ENCODE results near the gene CAPNS1.
A peak's percentile ranks its signal among the peaks of the same experiment; 100 is the strongest.
"Not testable (repeated sequence)": the region's sequence is repeated elsewhere in the genome, so short reads cannot be mapped to it uniquely, and the experiment has no call there.

The CAPNS1 gene

DNA sequence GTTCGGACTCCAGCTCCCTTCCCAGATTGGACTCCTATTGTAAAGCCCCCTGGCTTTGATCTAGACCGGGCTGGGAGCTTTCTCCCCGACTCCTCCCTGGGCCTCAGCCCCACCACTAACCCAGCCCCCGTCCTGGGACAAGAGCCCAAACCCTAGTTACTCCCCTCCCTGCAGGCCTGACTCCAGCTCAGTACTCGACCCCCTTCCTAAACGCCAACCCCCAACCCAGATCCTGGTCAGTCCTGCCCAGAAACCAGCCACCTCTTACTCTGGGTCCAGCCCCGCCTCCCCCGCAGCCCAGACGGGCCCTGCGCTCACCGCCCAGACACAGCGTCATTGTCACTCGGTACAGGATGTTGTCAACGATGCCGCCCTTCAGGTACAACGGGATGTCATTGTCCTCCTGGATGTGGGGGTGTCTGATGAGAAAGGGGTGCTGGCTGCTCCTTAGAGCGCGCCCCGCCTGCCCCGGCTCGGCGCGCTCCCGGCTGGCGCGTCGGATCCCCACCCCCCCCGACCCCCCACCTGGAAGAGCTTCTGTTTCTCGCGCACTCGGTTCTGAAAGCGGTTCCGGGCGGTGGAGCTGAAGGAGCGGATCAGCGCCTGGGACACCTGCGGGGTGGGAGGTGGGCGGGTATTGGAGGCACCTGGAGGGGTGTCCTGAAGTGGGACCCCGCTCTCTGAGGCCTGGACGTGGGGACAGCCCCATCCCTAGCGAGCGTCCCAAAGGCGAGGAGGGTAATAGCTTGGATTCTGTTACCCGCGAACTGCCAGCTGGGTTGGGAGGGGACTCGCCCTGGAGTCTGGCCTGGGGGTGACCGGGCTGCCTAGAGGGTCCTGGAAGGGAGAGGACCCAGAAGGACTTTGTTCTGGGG is 11.5 kb downstream of the CAPNS1 start:
- no peak for DNase-seq

- no peak for DNase-seq
Measured at GRCh38 chr19:36152019-36152351, 12.1 kb downstream of the CAPNS1 start.

GRCh38 chr19:36152352-36153091 is 12.7 kb downstream of the CAPNS1 start, which contains the start of gene COX7A1:
TSS of gene COX7A1 (minus strand) at chr19:36152447. CDS start at chr19:36152407, 40 bp downstream.
- no peak for DNase-seq

GRCh38 chr19:36153126-36153525 is 13.3 kb downstream of the CAPNS1 start:
- DNase-seq, result no peak

DNA sequence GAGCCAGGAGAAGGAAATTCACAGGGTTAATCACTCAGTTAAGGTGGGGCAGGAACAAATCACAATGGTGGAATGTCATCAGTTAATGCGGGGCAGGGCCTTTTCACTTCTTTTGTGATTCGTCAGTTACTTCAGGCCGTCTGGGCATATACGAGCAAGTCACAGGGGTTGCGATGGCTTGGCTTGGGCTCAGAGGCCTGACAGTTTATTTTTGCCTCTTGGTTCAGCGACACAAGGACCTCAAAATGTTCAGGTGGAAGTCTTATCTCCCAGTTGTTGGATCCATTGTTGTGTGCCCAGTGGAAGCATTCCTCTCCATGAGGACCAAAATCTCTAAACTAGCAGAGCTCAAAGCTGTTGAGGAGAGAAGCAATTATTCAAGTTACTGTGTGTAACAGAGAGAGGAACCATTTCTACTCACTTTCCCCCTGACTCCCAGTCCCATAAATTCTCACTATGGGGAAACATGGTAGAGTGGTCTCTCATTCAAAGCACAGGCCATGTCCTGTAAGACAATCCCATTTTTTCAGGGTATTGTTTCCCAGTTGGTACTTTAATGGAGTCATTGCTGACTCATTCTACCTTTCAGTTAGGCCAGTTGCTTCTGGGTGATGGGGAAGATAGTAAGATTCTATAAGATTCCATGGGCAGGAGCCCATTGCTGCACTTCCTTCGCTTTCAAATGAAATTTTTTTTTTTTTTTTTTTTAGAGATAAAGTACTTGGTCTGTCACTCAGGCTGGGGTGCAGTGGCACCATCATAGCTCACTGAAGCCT is 21.1 kb downstream of the CAPNS1 start:
- no peak for DNase-seq

DNA sequence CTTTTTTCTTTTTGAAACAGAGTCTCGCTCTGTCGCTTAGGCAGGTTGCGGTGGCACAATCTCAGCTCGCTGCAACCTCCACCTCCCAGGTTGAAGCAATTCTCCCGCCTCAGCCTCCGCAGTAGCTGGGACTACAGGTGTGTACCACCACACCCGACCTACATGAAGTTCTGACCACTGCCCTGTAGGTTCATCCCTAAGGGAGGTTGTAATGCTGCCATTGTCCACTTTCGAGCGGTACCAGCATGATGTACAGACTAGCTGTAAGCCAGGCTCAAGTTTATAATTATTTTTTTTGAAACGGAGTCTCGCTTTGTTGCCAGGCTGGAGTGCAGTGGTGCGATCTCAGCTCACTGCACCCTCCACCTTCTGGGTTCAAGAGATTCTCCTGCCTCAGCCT is 23.9 kb downstream of the CAPNS1 start:
- no peak for DNase-seq

DNA sequence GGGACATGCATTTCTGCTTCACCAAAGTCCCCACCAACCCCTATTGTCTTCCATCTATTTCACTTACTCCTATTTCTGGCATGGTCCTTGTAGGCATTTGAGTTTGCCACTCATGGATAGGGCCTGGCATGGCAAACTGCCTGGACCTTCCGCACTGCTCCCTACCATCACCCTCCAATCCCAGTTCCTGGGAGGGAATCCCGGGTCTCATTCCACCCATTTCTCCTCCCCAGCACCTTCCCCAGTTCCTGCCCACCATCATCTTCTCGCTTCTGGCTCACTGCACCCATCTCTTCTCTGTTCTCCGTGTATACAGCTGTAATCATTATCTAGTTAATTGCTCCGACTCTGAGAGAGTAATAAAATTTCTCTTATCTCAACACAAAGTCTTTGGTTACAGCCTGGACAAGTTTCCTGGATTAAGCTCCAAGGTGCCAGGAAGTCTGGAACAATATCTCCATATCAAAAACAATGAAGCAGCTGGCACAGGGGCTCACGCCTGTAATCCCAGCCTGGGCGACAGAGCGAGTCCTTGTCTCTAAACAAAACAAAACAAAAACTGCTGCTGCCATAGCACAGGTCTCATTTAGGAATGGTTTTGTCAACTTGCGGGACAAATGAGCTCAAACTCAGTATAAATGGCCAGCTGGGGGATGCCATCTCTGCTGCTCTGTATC is 29.4 kb downstream of the CAPNS1 start:
- peak; percentile 84 for DNase-seq

GRCh38 chr19:36172852-36173251 is 33.0 kb downstream of the CAPNS1 start:
- no peak for DNase-seq

DNA sequence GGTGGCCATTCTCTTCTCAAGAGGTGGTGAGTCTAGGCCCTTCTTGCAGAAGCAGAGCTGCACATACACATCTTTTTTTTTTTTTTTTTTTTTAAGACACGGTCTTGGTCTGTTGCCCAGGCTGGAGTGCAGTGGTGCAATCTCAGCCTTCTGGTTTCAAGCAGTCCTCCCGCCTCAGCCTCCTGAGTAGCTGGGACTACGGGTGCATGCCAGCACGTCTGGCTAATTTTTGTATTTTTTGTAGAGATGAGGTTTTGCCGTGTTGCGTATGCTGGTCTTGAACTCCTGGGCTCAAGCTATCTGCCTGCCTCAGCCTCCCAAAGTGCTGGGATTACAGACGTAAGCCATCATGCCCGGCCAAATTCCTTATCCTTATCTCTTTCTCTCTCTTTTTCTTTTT is 34.0 kb downstream of the CAPNS1 start:
- not testable (repeated sequence) for DNase-seq

DNA sequence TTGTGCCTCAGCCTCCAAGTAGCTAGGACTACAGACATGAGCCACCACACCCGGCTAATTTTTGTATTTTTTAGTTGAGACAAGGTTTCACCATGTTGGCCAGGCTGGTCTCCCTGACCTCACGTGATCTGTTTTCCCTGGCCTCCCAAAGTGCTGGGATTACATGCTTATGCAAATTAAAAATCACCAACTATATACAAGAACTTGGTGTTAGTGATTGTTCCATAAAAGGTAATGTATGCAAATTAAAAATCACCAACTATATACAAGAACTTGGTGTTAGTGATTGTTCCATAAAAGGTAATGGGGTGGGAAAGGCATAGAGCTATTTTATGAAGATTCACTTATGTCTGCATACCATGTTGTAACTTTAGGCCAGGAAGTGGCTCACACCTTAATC is 39.2 kb downstream of the CAPNS1 start:
- DNase-seq, result not testable (repeated sequence)

DNA sequence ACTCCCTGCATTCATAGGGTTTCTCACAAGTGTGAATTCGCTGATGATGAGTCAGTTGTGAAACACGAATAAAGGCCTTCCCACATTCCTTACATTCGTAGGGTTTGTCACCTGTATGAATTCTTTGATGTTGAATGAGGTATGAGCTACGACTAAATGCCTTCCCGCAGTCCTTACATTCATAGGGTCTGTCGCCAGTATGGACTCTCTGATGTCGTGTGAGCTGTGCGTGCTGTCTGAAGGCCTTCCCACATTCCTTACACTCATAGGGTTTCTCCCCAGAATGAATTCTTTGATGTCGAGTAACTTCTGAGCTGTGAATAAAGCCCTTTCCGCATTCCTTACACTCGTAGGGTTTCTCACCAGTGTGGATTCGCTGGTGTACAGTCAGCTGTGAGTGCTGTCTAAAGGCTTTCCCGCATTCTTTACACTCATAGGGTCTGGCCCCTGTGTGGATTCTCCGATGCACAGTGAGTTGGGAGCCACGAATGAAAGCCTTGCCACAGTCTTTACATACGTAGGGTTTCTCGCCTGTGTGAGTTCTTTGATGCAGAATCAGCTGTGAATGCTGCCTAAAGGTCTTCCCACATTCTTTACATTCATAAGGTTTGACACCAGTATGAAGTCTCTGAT is 42.9 kb downstream of the CAPNS1 start:
- no peak for DNase-seq

DNA sequence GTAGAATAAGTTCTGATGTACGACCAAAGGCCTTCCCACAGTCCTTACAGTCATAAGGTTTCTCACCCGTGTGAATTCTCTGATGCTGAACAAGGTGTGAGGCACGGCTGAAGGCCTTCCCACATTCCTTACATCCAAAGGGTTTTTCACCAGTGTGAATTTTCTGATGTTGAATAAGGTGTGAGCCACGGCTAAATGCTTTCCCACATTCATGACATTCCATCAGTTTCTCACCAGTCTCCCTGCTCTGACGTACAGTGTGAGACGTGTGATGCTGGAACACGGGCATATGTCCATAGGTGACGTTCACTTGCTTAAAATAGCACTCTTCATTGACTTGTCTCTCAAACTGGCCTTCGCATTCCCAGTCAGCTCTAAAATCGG is 43.4 kb downstream of the CAPNS1 start:
- DNase-seq, result no peak

DNA sequence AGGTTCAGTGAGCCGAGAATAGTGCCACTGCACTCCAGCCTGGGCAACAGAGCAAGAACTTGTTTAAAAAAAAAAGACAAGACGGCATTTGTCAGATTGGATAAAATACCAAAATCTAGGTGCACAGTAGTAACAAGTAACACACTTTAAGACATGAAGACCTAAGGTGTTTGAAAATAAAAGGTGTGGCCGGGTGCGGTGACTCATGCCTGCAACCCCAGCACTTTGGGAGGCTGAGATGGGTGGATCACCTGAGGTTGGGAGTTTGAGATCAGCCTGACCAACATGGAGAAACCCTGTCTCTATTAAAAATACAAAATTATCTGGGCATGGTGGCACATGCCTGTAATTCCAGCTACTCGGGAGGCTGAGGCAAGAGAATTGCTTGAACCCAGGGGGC is 46.9 kb downstream of the CAPNS1 start:
- DNase-seq, result not testable (repeated sequence)

DNA sequence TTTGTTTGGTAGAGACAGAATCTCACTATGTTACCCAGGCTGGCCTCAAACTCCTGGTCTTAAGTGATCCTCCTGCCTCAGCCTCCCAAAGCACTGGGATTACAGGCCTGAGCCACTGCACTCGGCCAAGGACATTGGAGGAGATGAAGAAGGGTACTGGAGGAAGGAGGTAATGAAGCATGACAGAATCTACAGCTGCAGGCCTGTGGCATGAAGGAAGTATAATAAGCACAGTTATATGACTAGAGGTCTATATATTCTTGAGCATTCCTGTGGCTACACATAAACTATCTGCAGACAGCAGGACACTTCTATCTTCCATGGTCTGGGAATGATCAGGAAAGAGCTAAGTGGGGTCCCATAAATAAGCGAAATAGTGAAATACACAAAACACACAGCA is 56.4 kb downstream of the CAPNS1 start:
- DNase-seq, result no peak

DNA sequence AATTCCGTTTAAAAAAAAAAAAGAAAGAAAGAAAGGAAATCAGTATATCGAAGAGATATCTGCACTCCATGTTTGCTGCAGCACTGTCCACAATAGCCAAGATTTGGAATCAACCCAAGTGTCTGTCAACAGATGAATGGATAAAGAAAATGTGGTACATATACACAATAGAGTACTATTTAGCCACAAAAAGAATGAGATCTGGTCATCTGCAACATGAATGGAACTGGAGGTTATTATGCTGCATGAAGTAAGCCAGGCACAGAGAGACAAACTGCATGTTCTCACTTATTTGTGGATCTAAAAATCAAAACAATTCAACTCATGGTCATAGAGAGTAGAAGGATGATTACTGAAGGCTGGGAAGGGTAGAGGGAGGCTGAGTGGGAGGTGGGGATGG is 58.3 kb downstream of the CAPNS1 start:
- DNase-seq, result no peak
